Measurements from ENCODE around the gene CFHR5.
"Not testable (repeated sequence)": the region's sequence is repeated elsewhere in the genome, so short reads cannot be mapped to it uniquely, and the experiment has no call there.

The CFHR5 gene

GRCh38 chr1:197029749-197030148 is 52.4 kb downstream of the CFHR5 start:
- no peaks in the 10 kb centered on the region for H3K27me3 ChIP-seq
- no peaks in the 10 kb centered on the region for H3K36me3 ChIP-seq
- no peak overlapping the region for H3K4me3 ChIP-seq (ENCODE audit: low read depth in 1 of 2, low read length in 1 of 2)
- no peaks in the 10 kb centered on the region for H3K4me1 ChIP-seq (ENCODE audit: control insufficient read depth in 1 of 2, insufficient read depth in 1 of 2, low read depth in 1 of 2, low read length in 1 of 2)
- TF ChIP-seq CTCF (IDR thresholded peaks at IDR 0.05), result no peak
- H3K9me3 ChIP-seq, result no peaks in the 10 kb centered on the region
- no peak overlapping the region for H3K27ac ChIP-seq

- not testable (repeated sequence) for H3K27me3 ChIP-seq; H3K36me3 ChIP-seq; H3K9me3 ChIP-seq; H3K4me1 ChIP-seq (ENCODE audit: control insufficient read depth in 1 of 2, insufficient read depth in 1 of 2, low read depth in 1 of 2, low read length in 1 of 2); H3K27ac ChIP-seq; H3K4me3 ChIP-seq (ENCODE audit: low read depth in 1 of 2, low read length in 1 of 2)
These were observed 57.4 kb downstream of the CFHR5 start for GRCh38 chr1:197034631-197035339.

GRCh38 chr1:197036861-197037260 is 59.5 kb downstream of the CFHR5 start:
- Histone ChIP-seq H3K4me1 (ENCODE audit: control insufficient read depth in 1 of 2, insufficient read depth in 1 of 2, low read depth in 1 of 2, low read length in 1 of 2) (no peaks in the 10 kb centered on the region), H3K27ac (no peak overlapping the region), H3K27me3 (no peaks in the 10 kb centered on the region), H3K4me3 (ENCODE audit: low read depth in 1 of 2, low read length in 1 of 2) (no peak overlapping the region), H3K36me3 (no peaks in the 10 kb centered on the region), H3K9me3 (no peaks in the 10 kb centered on the region)
- TF ChIP-seq CTCF (IDR thresholded peaks at IDR 0.05), result no peak

- Histone ChIP-seq H3K9me3 (no peaks in the 10 kb centered on the region), H3K36me3 (no peaks in the 10 kb centered on the region), H3K4me1 (ENCODE audit: control insufficient read depth in 1 of 2, insufficient read depth in 1 of 2, low read depth in 1 of 2, low read length in 1 of 2) (no peaks in the 10 kb centered on the region), H3K4me3 (ENCODE audit: low read depth in 1 of 2, low read length in 1 of 2) (no peak overlapping the region), H3K27ac (no peak overlapping the region), H3K27me3 (no peaks in the 10 kb centered on the region)
- no peak for TF ChIP-seq CTCF (IDR thresholded peaks at IDR 0.05)
These were observed 64.4 kb downstream of the CFHR5 start for GRCh38 chr1:197041486-197042353.

GRCh38 chr1:197042676-197043341 is 65.5 kb downstream of the CFHR5 start:
- Histone ChIP-seq H3K4me1 (ENCODE audit: control insufficient read depth in 1 of 2, insufficient read depth in 1 of 2, low read depth in 1 of 2, low read length in 1 of 2) (no peaks in the 10 kb centered on the region), H3K27ac (no peak overlapping the region), H3K4me3 (ENCODE audit: low read depth in 1 of 2, low read length in 1 of 2) (no peak overlapping the region), H3K9me3 (no peaks in the 10 kb centered on the region), H3K36me3 (no peaks in the 10 kb centered on the region), H3K27me3 (no peaks in the 10 kb centered on the region)
- no peak for TF ChIP-seq CTCF (IDR thresholded peaks at IDR 0.05)

Data from neutrophil (primary cell).